NAMALWA (cell line): ENCODE measurements around the gene GNG13.
"Not testable (repeated sequence)": the region's sequence is repeated elsewhere in the genome, so short reads cannot be mapped to it uniquely, and the experiment has no call there.

ENCODE experiments used
- DNase-seq: peaks from one replicate; pipeline ENCODE4 v3.0.0-alpha.2; 2015; ENCODE audit warnings: low spot score

Gene GNG13

DNA sequence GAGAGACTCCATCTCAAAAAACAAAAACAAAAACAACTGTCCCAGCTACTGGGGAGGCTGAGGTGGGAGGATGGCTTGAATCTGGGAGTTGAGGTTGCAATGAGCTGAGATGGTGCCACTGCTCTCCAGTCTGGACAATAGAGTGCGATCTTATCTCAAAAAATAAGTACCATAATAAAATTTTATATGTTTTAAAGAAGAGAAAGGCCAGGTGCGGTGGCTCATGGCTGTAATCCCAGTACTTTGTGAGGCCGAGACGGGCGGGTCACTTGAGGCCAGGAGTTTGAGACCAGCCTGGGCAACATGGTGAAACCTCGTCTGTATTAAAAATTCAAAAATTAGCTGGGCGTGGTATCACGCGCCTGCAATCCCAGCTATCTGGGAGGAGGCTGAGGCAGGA is 23.7 kb downstream of the GNG13 start:
- DNase-seq: no peak

GRCh38 chr16:776298-776697 is 24.2 kb downstream of the GNG13 start:
- DNase-seq: not testable (repeated sequence)

DNA sequence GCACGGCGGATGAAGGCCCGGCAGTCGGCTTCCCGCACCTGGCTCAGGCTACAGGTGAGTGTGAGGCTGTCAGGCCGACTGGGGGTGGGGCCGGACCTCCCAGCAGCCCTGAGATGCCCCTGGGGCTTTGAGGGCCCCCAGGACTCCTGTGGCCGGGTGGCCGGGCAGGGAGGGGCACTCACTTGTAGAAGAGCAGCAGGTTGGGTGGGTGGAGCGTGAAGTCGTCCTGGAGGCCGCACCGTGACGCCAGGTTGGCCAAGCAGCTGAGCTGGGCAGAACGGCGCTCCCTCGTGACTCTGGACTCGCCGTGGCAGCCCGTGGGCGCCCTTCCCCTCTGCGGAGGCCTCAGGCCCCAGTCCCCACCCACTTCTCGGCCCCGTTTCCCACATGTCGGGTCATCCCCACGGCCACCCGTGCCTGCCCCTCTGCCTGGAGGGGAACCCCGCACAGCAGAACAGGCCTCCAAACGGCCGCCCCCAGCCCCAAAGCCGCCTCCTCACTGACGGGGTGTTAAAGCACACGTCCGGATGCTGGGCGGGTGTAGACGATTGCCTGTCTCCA is 25.2 kb downstream of the GNG13 start:
- no peak for DNase-seq

DNA sequence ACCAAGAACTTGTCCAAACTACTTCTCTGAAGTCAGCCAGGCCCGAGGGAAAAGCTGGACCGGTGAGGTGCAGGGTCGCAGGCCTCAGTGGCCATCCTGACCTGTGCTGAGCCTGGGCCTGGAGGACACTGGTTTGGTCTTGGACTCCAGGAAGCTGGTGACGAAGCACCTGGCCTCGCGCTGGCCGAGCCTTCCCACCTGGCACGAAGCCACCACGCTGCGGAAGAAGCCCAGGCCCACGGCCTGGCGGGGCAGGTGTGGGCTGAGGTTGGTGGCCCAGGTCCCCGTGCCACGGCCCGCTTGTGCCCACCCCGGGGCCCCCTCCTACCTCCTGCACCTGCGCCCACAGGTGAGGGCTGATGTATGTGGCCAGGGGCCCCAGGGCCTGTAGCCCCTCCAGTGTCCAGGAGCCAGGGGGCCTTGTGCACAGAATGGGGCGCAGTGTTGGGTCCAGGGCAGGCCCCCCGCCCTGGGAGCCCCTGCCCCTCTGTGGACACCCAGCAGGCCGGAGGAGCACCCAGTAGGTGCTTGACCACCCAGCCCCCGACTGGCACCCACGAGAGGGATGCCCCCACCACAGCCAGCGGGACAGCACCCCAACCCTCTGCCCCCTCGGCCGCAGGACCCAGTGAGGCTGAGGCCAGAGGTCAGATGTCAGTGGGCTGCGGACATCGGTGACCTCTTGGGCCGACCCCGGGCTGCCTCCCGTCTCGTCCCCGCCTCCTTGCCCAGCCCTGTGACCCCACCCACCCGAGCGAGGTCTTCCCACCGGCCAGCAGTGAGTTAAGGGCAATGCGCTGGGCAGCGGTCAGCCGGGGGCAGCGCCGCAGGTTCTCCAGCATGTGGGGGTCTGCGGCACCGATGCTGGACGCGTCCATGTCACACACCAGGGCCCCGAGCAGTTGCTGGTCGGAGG is 26.2 kb downstream of the GNG13 start:
- no peak for DNase-seq

DNA sequence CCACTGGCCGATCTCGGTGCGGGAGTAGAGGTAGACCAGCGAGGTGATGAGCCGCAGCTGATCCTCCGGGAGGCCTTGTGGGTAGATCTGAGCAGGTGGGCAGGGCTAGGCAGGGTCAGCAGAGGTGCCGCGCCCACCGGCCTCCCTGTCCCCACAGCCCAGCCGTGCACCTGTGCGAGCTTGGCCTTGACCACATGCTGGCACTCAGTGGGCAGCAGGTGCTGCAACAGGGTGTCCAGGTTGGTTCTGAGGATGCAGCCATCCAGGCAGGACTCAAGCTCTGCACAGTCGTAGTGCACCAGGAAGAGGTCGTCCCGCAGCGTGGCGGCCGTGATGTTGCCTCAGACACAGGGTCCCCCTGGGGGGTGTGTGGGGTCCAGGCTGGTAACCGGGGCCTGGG is 27.6 kb downstream of the GNG13 start:
- DNase-seq: no peak

DNA sequence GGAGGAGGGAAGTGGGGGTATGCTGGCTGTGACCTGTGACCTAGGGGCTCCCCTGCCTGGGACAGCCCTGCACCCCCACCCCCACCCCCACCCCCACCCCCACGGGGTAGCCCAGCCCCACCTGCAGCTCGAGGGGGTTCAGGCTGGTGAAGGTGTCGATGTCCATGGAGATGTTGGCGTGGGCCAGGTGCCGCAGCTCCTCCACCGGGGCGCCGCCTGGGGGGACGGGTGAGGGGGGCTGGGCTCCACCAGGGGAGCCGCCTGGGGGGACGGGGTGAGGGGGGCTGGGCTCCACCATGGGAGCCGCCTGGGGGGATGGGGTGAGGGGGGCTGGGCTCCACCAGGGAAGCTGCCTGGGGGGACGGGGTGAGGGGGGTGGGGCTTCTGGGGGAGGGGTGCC is 30.1 kb downstream of the GNG13 start:
- DNase-seq: no peak

DNA sequence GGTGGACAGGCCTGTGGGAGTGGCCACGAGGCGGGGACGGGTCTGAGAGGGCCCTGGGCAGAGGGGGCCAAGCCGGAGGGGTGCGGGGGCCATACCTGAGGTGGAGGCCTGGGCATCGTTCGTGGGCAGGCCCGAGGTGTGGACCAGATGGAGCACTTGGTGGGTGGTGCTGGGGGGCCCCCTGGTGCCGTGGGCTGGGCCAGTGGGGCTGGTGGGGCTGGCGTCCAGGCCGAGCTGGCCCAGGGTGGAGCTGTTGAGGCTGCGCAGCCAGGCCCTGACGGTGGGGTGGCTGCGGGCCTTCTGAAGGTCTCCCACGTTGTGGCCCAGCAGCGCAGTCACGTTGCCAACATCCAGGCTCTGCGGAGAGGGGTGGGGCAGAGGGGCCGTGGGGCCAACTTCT is 30.6 kb downstream of the GNG13 start:
- DNase-seq: no peak

DNA sequence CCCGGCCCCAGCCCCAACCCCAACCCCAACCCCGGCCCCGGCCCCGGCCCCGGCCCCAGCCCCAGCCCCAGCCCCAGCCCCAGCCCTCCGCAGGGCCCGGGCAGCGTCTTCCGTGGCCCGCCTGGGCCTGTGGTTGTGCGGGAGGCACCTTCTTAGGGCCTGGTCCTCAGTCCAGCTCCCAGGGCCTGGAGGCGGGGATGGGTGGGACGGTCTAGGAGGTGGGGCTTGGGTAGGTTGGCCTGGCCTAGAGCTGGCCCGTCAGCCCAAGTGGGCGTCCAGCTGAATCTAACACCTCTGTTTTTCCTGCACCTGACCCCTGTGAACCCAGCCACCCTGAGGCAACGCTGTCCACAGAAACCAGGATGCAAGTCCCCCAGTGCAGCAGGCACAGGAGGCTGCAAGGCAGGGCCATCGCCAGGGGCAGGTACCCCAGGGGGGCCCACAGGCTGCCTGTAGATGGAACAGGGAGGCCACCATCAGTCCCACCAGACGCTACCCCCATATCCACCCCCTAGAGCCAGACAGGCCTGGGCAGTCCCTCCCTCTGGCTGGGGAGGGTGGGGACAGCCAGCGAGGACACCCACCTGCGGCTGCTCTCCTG is 31.2 kb downstream of the GNG13 start:
- no peak for DNase-seq

DNA sequence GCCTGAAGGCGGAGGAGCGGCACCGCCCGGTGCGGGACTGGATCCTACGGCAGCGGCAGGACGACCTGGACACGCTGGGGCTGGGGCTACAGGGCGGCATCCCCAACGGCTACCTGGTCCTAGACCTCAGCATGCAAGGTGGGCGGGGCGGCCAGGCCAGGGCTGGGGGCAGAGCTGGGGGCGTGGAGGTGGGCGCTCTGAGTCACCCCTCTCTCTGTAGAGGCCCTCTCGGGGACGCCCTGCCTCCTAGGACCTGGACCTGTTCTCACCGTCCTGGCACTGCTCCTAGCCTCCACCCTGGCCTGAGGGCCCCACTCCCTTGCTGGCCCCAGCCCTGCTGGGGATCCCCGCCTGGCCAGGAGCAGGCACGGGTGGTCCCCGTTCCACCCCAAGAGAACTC is 32.1 kb downstream of the GNG13 start:
- DNase-seq: no peak

- DNase-seq: no peak
These were observed 32.7 kb downstream of the GNG13 start for GRCh38 chr16:767743-768235.

DNA sequence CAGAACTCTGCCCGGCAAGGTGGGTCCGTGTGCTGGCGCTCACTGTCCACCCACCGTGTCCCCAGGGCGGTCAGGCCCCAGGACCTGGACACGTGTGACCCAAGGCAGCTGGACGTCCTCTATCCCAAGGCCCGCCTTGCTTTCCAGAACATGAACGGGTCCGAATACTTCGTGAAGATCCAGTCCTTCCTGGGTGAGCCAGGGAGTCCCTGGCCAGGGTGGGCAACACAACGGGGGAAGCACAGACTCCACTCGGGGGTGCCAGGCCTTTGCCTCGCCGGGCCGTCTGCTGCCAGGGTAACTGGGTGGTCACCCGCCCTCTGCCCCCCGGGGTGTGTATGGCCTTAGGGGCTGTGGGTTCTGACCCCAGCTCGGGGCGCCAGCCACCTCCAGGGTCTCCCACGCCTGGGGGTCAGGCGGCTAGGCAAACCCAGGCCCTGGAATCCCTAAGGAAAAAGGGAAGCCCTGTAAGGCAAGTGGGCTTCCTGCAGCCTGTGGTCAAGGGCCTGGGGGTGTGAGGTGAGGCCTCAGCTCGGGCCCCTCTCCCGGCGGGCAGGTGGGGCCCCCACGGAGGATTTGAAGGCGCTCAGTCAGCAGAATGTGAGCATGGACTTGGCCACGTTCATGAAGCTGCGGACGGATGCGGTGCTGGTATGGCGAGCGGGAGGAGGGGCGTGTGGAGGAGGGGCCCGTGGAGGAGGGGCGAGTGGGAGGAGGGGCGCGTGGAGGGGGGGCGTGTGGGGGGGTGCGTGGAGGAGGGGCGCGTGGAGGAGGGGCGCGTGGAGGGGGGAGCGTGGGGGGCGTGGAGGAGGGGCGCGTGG is 33.5 kb downstream of the GNG13 start:
- DNase-seq: no peak

- DNase-seq: no peak
These were observed 34.3 kb downstream of the GNG13 start for GRCh38 chr16:766008-766819.

GRCh38 chr16:765488-765865 is 35.1 kb downstream of the GNG13 start:
- DNase-seq: no peak

GRCh38 chr16:764848-765487 is 35.6 kb downstream of the GNG13 start:
- no peak for DNase-seq

- no peak for DNase-seq
These were observed 36.3 kb downstream of the GNG13 start for GRCh38 chr16:764184-764750.

DNA sequence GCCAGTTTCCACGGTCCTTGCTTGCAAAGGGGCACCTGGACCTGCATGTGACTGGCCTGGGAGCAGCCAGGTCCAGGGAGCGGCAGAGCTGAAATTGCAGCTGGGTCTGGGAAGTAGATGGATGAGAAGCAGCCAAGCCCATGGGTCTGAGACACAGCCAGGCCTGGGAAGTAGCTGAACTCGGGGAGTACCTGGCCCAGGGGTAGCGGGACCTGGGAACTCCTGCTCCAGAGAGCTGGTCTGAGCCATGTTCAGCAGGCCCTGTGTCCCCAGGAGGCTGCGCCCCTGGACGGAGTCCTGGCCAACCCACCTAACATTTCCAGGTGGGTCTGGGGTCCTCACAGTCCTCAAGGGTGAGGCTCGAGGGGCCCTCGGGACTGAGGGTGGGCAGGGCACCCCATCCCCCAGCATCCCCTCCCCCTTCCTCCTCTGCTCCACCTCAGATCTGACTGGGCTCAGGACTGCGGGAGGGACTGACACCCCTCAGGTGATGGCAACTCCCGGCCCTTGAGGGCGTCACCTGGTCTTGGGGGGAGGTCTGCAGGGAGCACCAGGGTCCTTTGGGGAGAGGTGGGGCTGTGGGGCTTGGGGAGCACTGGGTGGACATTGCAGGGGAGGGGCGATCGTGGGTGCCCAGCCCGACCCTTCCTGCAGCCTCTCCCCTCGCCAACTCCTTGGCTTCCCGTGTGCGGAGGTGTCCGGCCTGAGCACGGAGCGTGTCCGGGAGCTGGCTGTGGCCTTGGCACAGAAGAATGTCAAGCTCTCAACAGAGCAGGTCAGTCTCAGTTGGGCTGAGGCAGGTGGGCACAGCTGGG is 37.0 kb downstream of the GNG13 start:
- DNase-seq: no peak

DNA sequence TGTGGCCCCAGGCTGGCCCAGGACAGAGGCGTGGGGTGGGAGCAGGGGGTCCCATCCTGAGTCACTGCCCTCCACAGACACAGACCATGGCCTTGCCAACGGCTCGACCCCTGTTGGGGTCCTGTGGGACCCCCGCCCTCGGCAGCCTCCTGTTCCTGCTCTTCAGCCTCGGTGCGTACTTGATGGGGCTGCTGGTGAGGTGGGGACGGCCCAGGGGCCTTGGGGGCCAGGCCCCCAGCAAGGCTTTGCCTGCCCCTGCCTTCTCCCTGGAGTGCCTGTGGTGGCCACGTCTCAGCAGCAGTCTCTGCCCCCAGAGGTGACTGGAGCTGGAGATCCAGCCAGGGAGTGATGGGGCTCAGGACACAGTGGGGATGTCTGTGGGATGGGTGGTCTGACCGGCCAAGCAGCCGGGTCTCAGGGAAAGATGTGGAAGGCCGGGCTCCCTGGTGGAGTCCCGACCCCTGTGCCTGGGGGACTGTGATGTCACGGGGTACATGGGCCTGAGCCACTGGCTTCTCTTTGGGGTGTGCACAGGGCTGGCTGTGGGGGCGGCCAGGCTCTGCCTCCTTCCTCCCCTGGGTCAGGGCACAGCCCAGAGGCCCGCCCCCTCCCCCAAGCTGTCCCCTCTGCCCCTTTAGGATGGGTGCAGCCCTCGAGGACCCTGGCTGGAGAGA is 37.8 kb downstream of the GNG13 start:
- DNase-seq: no peak

GRCh38 chr16:761625-762513 is 38.7 kb downstream of the GNG13 start:
- DNase-seq: no peak
